NT2/D1 (cell line): ENCODE data around the gene UBE2G1.
A peak's percentile ranks its signal among the peaks of the same experiment; 100 is the strongest.

Experiments
- DNase-seq: peaks from one replicate; pipeline ENCODE4 v3.0.0-alpha.2; 2011; ENCODE audit warnings: low read depth, low spot score
- H3K27me3 ChIP-seq: 2 replicates; pipeline ENCODE4 v1.6.0; 2011; ENCODE audit warnings: mild to moderate bottlenecking; ENCODE audit not compliant: insufficient read length, insufficient read depth
- H3K36me3 ChIP-seq: 2 replicates; pipeline ENCODE4 v1.6.1; 2011; ENCODE audit warnings: mild to moderate bottlenecking, low read length, mixed read lengths; ENCODE audit not compliant: insufficient read depth, insufficient read length
- H3K4me1 ChIP-seq: 2 replicates; pipeline ENCODE4 v1.5.1; 2011; ENCODE audit not compliant: insufficient read depth, insufficient read length
- H3K4me3 ChIP-seq: 2 replicates; pipeline ENCODE4 v1.5.1; 2011; ENCODE audit warnings: low read depth; ENCODE audit not compliant: insufficient read length
- H3K9ac ChIP-seq: 2 replicates; pipeline ENCODE4 v1.6.0; 2011; ENCODE audit warnings: low read depth; ENCODE audit not compliant: insufficient read length
- H3K9me3 ChIP-seq: 2 replicates; pipeline ENCODE4 v1.5.1; 2011; ENCODE audit warnings: mild to moderate bottlenecking, low read length; ENCODE audit not compliant: insufficient read depth
- SUZ12 ChIP-seq: IDR thresholded peaks from 2 replicates; pipeline ENCODE4 v1.6.1; 2011; ENCODE audit not compliant: insufficient read length, insufficient read depth; ENCODE audit errors: extremely low read depth
- YY1 ChIP-seq: IDR thresholded peaks from 2 replicates; pipeline ENCODE4 v1.6.1; 2011; ENCODE audit not compliant: insufficient read length, insufficient read depth
- ZNF274 ChIP-seq: IDR thresholded peaks from 2 replicates; pipeline ENCODE4 v1.6.1; 2011; ENCODE audit warnings: mild to moderate bottlenecking, low read depth, low read length

UBE2G1 gene

GRCh38 chr17:4269915-4270314 lies 96.6 kb downstream of the UBE2G1 start:
- TF ChIP-seq YY1 (no peak), SUZ12 (no peak), ZNF274 (no peak)
- Histone ChIP-seq H3K36me3 (peaks cover 40% of the 10 kb centered on the region), H3K9me3 (no peaks in the 10 kb centered on the region), H3K27me3 (no peaks in the 10 kb centered on the region), H3K9ac (no peak overlapping the region), H3K4me3 (no peak overlapping the region), H3K4me1 (peaks cover 2% of the 10 kb centered on the region)
- DNase-seq, result no peak

- Histone ChIP-seq H3K9ac (no peak overlapping the region), H3K4me1 (peaks cover 8% of the 10 kb centered on the region), H3K36me3 (peaks cover 30% of the 10 kb centered on the region), H3K9me3 (no peaks in the 10 kb centered on the region), H3K4me3 (no peak overlapping the region), H3K27me3 (no peaks in the 10 kb centered on the region)
- DNase-seq, result no peak
- no peak for TF ChIP-seq ZNF274
- TF ChIP-seq SUZ12, result no peak
- TF ChIP-seq YY1, result no peak
Observed at GRCh38 chr17:4267402-4267801, 99.1 kb downstream of the UBE2G1 start.

- DNase-seq, result no peak
- TF ChIP-seq ZNF274, result no peak
- Histone ChIP-seq H3K9ac (no peak overlapping the region), H3K4me1 (peaks cover 10% of the 10 kb centered on the region), H3K4me3 (no peak overlapping the region), H3K27me3 (no peaks in the 10 kb centered on the region), H3K36me3 (peaks cover 28% of the 10 kb centered on the region), H3K9me3 (no peaks in the 10 kb centered on the region)
Observed at GRCh38 chr17:4266550-4266949, 99.9 kb downstream of the UBE2G1 start.

- H3K36me3 ChIP-seq, result peaks cover 39% of the 10 kb centered on the region
- peaks cover 10% of the 10 kb centered on the region for H3K4me1 ChIP-seq
- H3K9me3 ChIP-seq, result peaks cover 27% of the 10 kb centered on the region
- peak; percentile 66 for TF ChIP-seq YY1
- TF ChIP-seq SUZ12, result no peak
- no peaks in the 10 kb centered on the region for H3K27me3 ChIP-seq
- H3K9ac ChIP-seq, result peak within 1 kb of the TSS; percentile 94
- peak; percentile 79 for DNase-seq
- H3K4me3 ChIP-seq, result peak within 1 kb of the TSS; percentile 87
Observed at GRCh38 chr17:4263282-4264215, 102.9 kb downstream of the UBE2G1 start, which contains the start of gene ANKFY1. Gene ANKFY1 (minus strand): TSS chr17:4263979. CDS start chr17:4263941, 38 bp downstream.

- Histone ChIP-seq H3K4me3 (peak overlapping the region; percentile 87), H3K4me1 (peaks cover 10% of the 10 kb centered on the region), H3K9me3 (peaks cover 34% of the 10 kb centered on the region), H3K27me3 (no peaks in the 10 kb centered on the region), H3K9ac (peak overlapping the region; percentile 94), H3K36me3 (peaks cover 31% of the 10 kb centered on the region)
- DNase-seq, result no peak
- TF ChIP-seq SUZ12 (no peak), YY1 (no peak), ZNF274 (no peak)
Observed at GRCh38 chr17:4262703-4263102, 103.8 kb downstream of the UBE2G1 start.

- Histone ChIP-seq H3K9me3 (peaks cover 37% of the 10 kb centered on the region), H3K4me1 (peaks cover 10% of the 10 kb centered on the region), H3K9ac (no peak overlapping the region), H3K27me3 (no peaks in the 10 kb centered on the region), H3K4me3 (no peak overlapping the region), H3K36me3 (peaks cover 32% of the 10 kb centered on the region)
- TF ChIP-seq YY1 (no peak), ZNF274 (no peak), SUZ12 (no peak)
- no peak for DNase-seq
Observed at GRCh38 chr17:4261452-4261851, 105.0 kb downstream of the UBE2G1 start.

GRCh38 chr17:4258867-4259266 lies 107.6 kb downstream of the UBE2G1 start:
- Histone ChIP-seq H3K9me3 (peaks cover 37% of the 10 kb centered on the region), H3K4me3 (no peak overlapping the region)
- TF ChIP-seq ZNF274 (no peak), YY1 (no peak), SUZ12 (no peak)

More at GRCh38 chr17:4258867-4259266, 107.6 kb downstream of the UBE2G1 start:
- Histone ChIP-seq H3K9ac (no peak overlapping the region), H3K4me1 (peaks cover 5% of the 10 kb centered on the region), H3K36me3 (peaks cover 32% of the 10 kb centered on the region), H3K27me3 (no peaks in the 10 kb centered on the region)
- no peak for DNase-seq
